ENCODE measurements around the gene PANK2.

DNA sequence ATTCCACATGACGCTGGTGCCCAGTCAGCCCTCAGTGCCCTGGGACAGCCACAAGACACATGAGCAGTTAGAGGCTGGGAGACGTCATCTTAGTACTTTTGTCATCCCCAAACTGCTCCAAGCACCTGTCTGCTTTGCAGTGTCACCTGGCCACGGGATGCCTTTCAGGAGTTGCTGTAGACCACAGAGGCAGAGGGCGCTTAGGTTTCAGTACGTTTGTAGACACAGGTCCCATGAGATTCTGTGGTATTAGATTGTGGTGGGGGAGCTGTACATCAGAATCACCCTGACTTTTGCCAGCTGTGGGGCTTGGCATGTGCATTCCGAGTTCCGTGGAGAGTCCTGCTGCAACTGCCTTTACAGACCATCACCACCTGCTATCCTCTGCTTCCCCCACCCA lies 25.9 kb upstream of the PANK2 start:
- TF ChIP-seq, protein P1, sequence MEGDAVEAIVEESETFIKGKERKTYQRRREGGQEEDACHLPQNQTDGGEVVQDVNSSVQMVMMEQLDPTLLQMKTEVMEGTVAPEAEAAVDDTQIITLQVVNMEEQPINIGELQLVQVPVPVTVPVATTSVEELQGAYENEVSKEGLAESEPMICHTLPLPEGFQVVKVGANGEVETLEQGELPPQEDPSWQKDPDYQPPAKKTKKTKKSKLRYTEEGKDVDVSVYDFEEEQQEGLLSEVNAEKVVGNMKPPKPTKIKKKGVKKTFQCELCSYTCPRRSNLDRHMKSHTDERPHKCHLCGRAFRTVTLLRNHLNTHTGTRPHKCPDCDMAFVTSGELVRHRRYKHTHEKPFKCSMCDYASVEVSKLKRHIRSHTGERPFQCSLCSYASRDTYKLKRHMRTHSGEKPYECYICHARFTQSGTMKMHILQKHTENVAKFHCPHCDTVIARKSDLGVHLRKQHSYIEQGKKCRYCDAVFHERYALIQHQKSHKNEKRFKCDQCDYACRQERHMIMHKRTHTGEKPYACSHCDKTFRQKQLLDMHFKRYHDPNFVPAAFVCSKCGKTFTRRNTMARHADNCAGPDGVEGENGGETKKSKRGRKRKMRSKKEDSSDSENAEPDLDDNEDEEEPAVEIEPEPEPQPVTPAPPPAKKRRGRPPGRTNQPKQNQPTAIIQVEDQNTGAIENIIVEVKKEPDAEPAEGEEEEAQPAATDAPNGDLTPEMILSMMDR (IDR thresholded peaks at IDR 0.05) = no peak
- TF ChIP-seq, protein P2, sequence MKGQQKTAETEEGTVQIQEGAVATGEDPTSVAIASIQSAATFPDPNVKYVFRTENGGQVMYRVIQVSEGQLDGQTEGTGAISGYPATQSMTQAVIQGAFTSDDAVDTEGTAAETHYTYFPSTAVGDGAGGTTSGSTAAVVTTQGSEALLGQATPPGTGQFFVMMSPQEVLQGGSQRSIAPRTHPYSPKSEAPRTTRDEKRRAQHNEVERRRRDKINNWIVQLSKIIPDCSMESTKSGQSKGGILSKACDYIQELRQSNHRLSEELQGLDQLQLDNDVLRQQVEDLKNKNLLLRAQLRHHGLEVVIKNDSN (IDR thresholded peaks at IDR 0.05; ENCODE audit: borderline replicate concordance, low read depth) = no peak
- TF ChIP-seq EZH2phosphoT487 (IDR thresholded peaks at IDR 0.05; ENCODE audit: borderline replicate concordance, low read depth) = no peak
